ENCODE results near the gene CCR2. TPM values are rescaled to one million over a fixed set of nuclear protein-coding genes. Genes with fewer than 3 reads are reported as not detected.

CCR2 gene
- total RNA-seq (2013), result 479 TPM
- 100 to 1,000 TPM in 2 of 3 donors, 10 to 100 TPM in 1; 20.5 to 181 (median 145) TPM for polyA plus RNA-seq
- polyA minus RNA-seq, result 113 and 199 TPM in 2 replicates
- total RNA-seq, result 3.9 to 102 (median 35.2) reads per million in 11 experiments

DNA sequence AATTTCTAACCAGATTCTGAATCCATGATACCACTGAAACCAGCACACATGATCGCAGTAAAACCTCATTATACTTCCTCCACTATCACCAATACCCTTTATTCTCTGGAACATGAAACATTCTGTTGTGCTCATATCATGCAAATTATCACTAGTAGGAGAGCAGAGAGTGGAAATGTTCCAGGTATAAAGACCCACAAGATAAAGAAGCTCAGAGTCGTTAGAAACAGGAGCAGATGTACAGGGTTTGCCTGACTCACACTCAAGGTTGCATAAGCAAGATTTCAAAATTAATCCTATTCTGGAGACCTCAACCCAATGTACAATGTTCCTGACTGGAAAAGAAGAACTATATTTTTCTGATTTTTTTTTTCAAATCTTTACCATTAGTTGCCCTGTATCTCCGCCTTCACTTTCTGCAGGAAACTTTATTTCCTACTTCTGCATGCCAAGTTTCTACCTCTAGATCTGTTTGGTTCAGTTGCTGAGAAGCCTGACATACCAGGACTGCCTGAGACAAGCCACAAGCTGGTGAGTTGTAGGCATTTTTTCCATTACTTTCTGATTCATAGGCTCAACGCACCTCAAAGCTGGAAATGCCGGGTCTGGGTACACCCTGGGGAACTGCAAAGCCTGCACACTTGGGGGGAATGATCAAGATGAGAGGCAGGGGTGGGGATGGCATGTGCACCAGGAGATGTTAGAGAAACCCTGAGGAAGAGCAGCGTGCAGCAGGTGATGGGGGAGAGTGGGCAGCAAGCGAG is at the start of gene CCR2:
Gene CCR2 (plus strand): TSS at position 465 of the 764 bp plus-strand sequence. CDS start 3,417 bp downstream, outside the sequence.
- peaks cover 0 to 5% (median 3%) of the 10 kb centered on the region in 3 donors for H3K27me3 Mint-ChIP-seq (ENCODE audit: low read depth in 3 of 3)
- H3K36me3 Mint-ChIP-seq, result peaks cover 27 to 28% of the 10 kb centered on the region in 2 donors
- 0% methylated on average over 2 of the region's 7 CpGs for WGBS (ENCODE audit: insufficient coverage)
- Histone ChIP-seq H3K4me3 (replicated peaks in 1 of 3; ENCODE audit: low read depth in 2 of 3, low read length in 3 of 3) (peak within 1 kb of the TSS; percentile 54 to 92 (median 68)), H4K20me1 (ENCODE audit: insufficient read depth, low read length) (peaks cover 9% of the 10 kb centered on the region), H3K9ac (ENCODE audit: insufficient read depth, low read length, poor library complexity, severe bottlenecking) (peak within 1 kb of the TSS; percentile 73), H3K4me1 (ENCODE audit: control insufficient read depth in 1 of 2, insufficient read depth in 2 of 2, low read length in 2 of 2) (peaks cover 71 to 99% of the 10 kb centered on the region in 2 donors), H3K27ac (ENCODE audit: low read depth in 1 of 2, low read length in 2 of 2) (peak within 1 kb of the TSS; percentile 83 to 88), H2AFZ (ENCODE audit: insufficient read depth, low read depth, low read length, poor library complexity, severe bottlenecking) (peak within 1 kb of the TSS; percentile 35), H3K9me3 (replicated peaks in 1 of 2; ENCODE audit: control insufficient read depth in 1 of 2, insufficient read depth in 1 of 2, low read length in 2 of 2) (no peaks in the 10 kb centered on the region), H3K36me3 (replicated peaks in 1 of 2; ENCODE audit: control insufficient read depth in 1 of 2, insufficient read depth in 2 of 2, low read length in 2 of 2) (peaks cover 19 to 21% of the 10 kb centered on the region in 2 donors), H3K27me3 (ENCODE audit: control insufficient read depth in 2 of 2, insufficient read depth in 2 of 2, low read length in 2 of 2) (no peaks in the 10 kb centered on the region), H3K4me2 (replicated peaks; ENCODE audit: extremely low read depth, low read length, poor library complexity, severe bottlenecking) (peak within 1 kb of the TSS; percentile 96), H3K79me2 (ENCODE audit: insufficient read depth, low read length) (peaks cover 66% of the 10 kb centered on the region)
- intact Hi-C loops (cut with micrococcal nuclease), result loop anchor here in 1 of 2 donors (5.0 kb wide), 1 partner anchor 52 kb away; no protein-coding TSS in a partner anchor
- H3K4me3 Mint-ChIP-seq, result peak within 1 kb of the TSS; percentile 85 to 99
- TF ChIP-seq, protein P1, sequence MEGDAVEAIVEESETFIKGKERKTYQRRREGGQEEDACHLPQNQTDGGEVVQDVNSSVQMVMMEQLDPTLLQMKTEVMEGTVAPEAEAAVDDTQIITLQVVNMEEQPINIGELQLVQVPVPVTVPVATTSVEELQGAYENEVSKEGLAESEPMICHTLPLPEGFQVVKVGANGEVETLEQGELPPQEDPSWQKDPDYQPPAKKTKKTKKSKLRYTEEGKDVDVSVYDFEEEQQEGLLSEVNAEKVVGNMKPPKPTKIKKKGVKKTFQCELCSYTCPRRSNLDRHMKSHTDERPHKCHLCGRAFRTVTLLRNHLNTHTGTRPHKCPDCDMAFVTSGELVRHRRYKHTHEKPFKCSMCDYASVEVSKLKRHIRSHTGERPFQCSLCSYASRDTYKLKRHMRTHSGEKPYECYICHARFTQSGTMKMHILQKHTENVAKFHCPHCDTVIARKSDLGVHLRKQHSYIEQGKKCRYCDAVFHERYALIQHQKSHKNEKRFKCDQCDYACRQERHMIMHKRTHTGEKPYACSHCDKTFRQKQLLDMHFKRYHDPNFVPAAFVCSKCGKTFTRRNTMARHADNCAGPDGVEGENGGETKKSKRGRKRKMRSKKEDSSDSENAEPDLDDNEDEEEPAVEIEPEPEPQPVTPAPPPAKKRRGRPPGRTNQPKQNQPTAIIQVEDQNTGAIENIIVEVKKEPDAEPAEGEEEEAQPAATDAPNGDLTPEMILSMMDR (IDR thresholded peaks at IDR 0.05), result no peak
- H3K9me3 Mint-ChIP-seq, result no peaks in the 10 kb centered on the region
- peaks cover 96% of the 10 kb centered on the region for H3K4me1 Mint-ChIP-seq
- peak within 1 kb of the TSS; percentile 80 to 96 (median 91) for H3K27ac Mint-ChIP-seq
- DNase-seq, result peak; percentile 44 to 84 (median 76)

- no peaks in the 10 kb centered on the region for H3K79me2 ChIP-seq (ENCODE audit: insufficient read depth, low read length)
- no peak overlapping the region for H3K4me2 ChIP-seq (replicated peaks; ENCODE audit: extremely low read depth, low read length, poor library complexity, severe bottlenecking)
- Mint-ChIP-seq H3K9me3 (peaks cover 0 to 2% (median 0%) of the 10 kb centered on the region in 7 donors), H3K27ac (no peak overlapping the region), H3K4me3 (no peak overlapping the region), H3K4me1 (peaks cover 43% of the 10 kb centered on the region), H3K27me3 (ENCODE audit: low read depth in 3 of 3) (peaks cover 0 to 3% (median 0%) of the 10 kb centered on the region in 3 donors), H3K36me3 (no peaks in the 10 kb centered on the region)
- no peak overlapping the region for H3K27ac ChIP-seq (ENCODE audit: low read depth in 1 of 2, low read length in 2 of 2)
- no peak overlapping the region for H2AFZ ChIP-seq (ENCODE audit: insufficient read depth, low read depth, low read length, poor library complexity, severe bottlenecking)
- no peaks in the 10 kb centered on the region for H3K9me3 ChIP-seq (replicated peaks in 1 of 2; ENCODE audit: control insufficient read depth in 1 of 2, insufficient read depth in 1 of 2, low read length in 2 of 2)
- TF ChIP-seq, protein P1 (IDR thresholded peaks at IDR 0.05), result no peak
- H3K9ac ChIP-seq (ENCODE audit: insufficient read depth, low read length, poor library complexity, severe bottlenecking), result no peak overlapping the region
- no peaks in the 10 kb centered on the region for H3K36me3 ChIP-seq (replicated peaks in 1 of 2; ENCODE audit: control insufficient read depth in 1 of 2, insufficient read depth in 2 of 2, low read length in 2 of 2)
- H4K20me1 ChIP-seq (ENCODE audit: insufficient read depth, low read length), result no peaks in the 10 kb centered on the region
- no peaks in the 10 kb centered on the region for H3K27me3 ChIP-seq (ENCODE audit: control insufficient read depth in 2 of 2, insufficient read depth in 2 of 2, low read length in 2 of 2)
- intact Hi-C loops (cut with micrococcal nuclease), result loop anchor here in 1 of 2 donors (5.0 kb wide), 1 partner anchor 48 kb away; the partner anchor contains the start of gene CCR2
- peaks cover 40 to 49% of the 10 kb centered on the region in 2 donors for H3K4me1 ChIP-seq (ENCODE audit: control insufficient read depth in 1 of 2, insufficient read depth in 2 of 2, low read length in 2 of 2)
- no peak for DNase-seq
- no CpG with 5 or more reads among the region's 3 CpGs for WGBS (ENCODE audit: insufficient coverage)
- no peak overlapping the region for H3K4me3 ChIP-seq (replicated peaks in 1 of 3; ENCODE audit: low read depth in 2 of 3, low read length in 3 of 3)
Observed at GRCh38 chr3:46304739-46305138, 49.2 kb upstream of the CCR2 start.

All from CD14-positive monocyte (primary cell).